ENCODE results near the gene CCM2L.
"Not testable (repeated sequence)": the region's sequence is repeated elsewhere in the genome, so short reads cannot be mapped to it uniquely, and the experiment has no call there.

The CCM2L gene

GRCh38 chr20:32031007-32031958 is 21.0 kb downstream of the CCM2L start:
- DNase-seq = peak; percentile 23

- DNase-seq = no peak
Measured at GRCh38 chr20:32033316-32033715, 23.1 kb downstream of the CCM2L start.

GRCh38 chr20:32033721-32034120 is 23.5 kb downstream of the CCM2L start:
- DNase-seq = not testable (repeated sequence)

- DNase-seq = no peak
Measured at GRCh38 chr20:32034581-32035425, 24.6 kb downstream of the CCM2L start.

GRCh38 chr20:32035426-32035779 is 25.2 kb downstream of the CCM2L start:
- no peak for DNase-seq

GRCh38 chr20:32036252-32036651 is 26.0 kb downstream of the CCM2L start:
- DNase-seq = no peak

- no peak for DNase-seq
Measured at GRCh38 chr20:32036716-32037485, 26.7 kb downstream of the CCM2L start.

GRCh38 chr20:32037929-32038328 is 27.7 kb downstream of the CCM2L start:
- no peak for DNase-seq

GRCh38 chr20:32040142-32040953 is 30.1 kb downstream of the CCM2L start:
- DNase-seq = no peak

- no peak for DNase-seq
Measured at GRCh38 chr20:32045999-32046398, 35.8 kb downstream of the CCM2L start.

- DNase-seq = no peak
Measured at GRCh38 chr20:32050324-32050841, 40.1 kb downstream of the CCM2L start.

GRCh38 chr20:32050851-32051556 is 40.8 kb downstream of the CCM2L start:
- no peak for DNase-seq

- no peak for DNase-seq
Measured at GRCh38 chr20:32051720-32052089, 41.5 kb downstream of the CCM2L start.

- DNase-seq = no peak
Measured at GRCh38 chr20:32052090-32052777, 42.0 kb downstream of the CCM2L start, which contains the start of gene HCK. HCK (plus strand) TSS chr20:32052242.

GRCh38 chr20:32052778-32053362 is 42.6 kb downstream of the CCM2L start:
- DNase-seq = no peak

GRCh38 chr20:32053648-32054047 is 43.4 kb downstream of the CCM2L start:
- no peak for DNase-seq

- DNase-seq = no peak
Measured at GRCh38 chr20:32056708-32057483, 46.7 kb downstream of the CCM2L start.

- no peak for DNase-seq
Measured at GRCh38 chr20:32057656-32058184, 47.5 kb downstream of the CCM2L start.

GRCh38 chr20:32059189-32059588 is 49.0 kb downstream of the CCM2L start:
- no peak for DNase-seq
